ENCODE data around the gene SYT9.
A peak's percentile ranks its signal among the peaks of the same experiment; 100 is the strongest.

Gene SYT9

GRCh38 chr11:7348432-7349304, 97.0 kb downstream of the SYT9 start:
- no peak for DNase-seq

GRCh38 chr11:7351228-7351627, 99.5 kb downstream of the SYT9 start:
- no peak for DNase-seq

- peak in 2 of 5 donors; percentile 2 to 10 for DNase-seq
Measured at GRCh38 chr11:7353100-7353499, 101.4 kb downstream of the SYT9 start.

- DNase-seq: no peak
Measured at GRCh38 chr11:7364660-7365059, 113.0 kb downstream of the SYT9 start.

- DNase-seq: no peak
Measured at GRCh38 chr11:7367803-7368202, 116.1 kb downstream of the SYT9 start.

- no peak for DNase-seq
Measured at GRCh38 chr11:7376386-7376785, 124.7 kb downstream of the SYT9 start.

GRCh38 chr11:7381937-7382336, 130.2 kb downstream of the SYT9 start:
- DNase-seq: no peak

GRCh38 chr11:7383406-7383805, 131.7 kb downstream of the SYT9 start:
- DNase-seq: no peak

GRCh38 chr11:7384691-7385090, 133.0 kb downstream of the SYT9 start:
- no peak for DNase-seq

GRCh38 chr11:7385532-7385931, 133.8 kb downstream of the SYT9 start:
- no peak for DNase-seq

GRCh38 chr11:7413961-7414915, 162.5 kb downstream of the SYT9 start:
- no peak for DNase-seq

GRCh38 chr11:7414973-7415817, 163.5 kb downstream of the SYT9 start:
- no peak for DNase-seq

- no peak for DNase-seq
Measured at GRCh38 chr11:7416080-7416479, 164.4 kb downstream of the SYT9 start.

- DNase-seq: no peak
Measured at GRCh38 chr11:7417328-7417727, 165.6 kb downstream of the SYT9 start.

GRCh38 chr11:7418061-7418460, 166.4 kb downstream of the SYT9 start:
- DNase-seq: no peak

GRCh38 chr11:7418906-7419305, 167.2 kb downstream of the SYT9 start:
- no peak for DNase-seq

- no peak for DNase-seq
Measured at GRCh38 chr11:7421136-7421535, 169.4 kb downstream of the SYT9 start.

- no peak for DNase-seq
Measured at GRCh38 chr11:7422544-7423331, 171.0 kb downstream of the SYT9 start.

GRCh38 chr11:7423946-7424345, 172.2 kb downstream of the SYT9 start:
- no peak for DNase-seq

GRCh38 chr11:7427733-7428132, 176.0 kb downstream of the SYT9 start:
- DNase-seq: no peak

- no peak for DNase-seq
Measured at GRCh38 chr11:7428196-7428595, 176.5 kb downstream of the SYT9 start.

GRCh38 chr11:7430496-7430895, 178.8 kb downstream of the SYT9 start:
- DNase-seq: no peak
